ENCODE measurements around the gene PFKFB2.

DNA sequence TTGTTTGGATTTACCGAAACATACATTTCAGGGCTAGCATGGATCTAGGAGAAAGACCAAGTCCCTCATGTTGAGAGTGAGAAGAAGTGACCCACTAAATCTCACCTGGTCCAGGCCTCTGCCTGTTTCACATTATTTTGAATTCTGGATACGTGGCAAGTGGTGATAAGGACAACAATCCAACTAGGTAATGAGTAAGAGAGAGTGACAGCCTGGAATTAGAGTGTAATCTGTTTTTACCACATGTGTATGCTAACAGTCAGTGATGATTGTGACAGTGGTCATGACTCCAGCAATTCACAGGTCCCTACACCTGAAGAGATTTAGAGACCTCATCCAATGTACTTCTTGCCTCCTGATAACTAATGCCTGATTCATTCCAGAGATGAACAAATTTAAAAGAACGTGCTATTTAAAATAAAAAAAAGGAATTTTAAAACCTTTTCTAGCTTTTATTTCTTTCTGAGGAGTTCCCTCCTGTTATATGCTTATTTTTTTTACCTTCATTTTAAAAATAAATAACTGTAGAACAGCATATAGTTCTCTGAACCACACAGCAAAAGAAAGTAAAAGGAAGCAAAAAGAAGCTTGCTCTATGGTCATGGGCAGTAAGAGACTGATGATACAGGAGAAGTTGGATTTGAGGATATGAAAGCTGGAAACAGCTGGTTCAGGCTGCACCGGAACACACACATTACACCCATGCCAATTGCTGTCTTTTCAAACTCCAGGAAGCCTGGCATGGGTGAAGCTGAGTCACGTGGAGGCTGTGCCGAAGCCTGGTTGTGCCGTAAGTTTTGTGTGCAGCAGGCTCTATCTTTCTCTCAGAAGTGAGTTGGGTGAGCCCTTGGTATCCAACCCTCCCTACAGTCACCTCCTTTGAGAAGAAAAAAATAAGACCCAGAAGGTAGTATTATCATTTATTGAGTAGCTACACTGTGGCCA, 35.2 kb upstream of the PFKFB2 start:
- TF ChIP-seq, protein P1, sequence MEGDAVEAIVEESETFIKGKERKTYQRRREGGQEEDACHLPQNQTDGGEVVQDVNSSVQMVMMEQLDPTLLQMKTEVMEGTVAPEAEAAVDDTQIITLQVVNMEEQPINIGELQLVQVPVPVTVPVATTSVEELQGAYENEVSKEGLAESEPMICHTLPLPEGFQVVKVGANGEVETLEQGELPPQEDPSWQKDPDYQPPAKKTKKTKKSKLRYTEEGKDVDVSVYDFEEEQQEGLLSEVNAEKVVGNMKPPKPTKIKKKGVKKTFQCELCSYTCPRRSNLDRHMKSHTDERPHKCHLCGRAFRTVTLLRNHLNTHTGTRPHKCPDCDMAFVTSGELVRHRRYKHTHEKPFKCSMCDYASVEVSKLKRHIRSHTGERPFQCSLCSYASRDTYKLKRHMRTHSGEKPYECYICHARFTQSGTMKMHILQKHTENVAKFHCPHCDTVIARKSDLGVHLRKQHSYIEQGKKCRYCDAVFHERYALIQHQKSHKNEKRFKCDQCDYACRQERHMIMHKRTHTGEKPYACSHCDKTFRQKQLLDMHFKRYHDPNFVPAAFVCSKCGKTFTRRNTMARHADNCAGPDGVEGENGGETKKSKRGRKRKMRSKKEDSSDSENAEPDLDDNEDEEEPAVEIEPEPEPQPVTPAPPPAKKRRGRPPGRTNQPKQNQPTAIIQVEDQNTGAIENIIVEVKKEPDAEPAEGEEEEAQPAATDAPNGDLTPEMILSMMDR (IDR thresholded peaks at IDR 0.05) = no peak
- no peak for TF ChIP-seq POLR2A (IDR thresholded peaks at IDR 0.05)
